Measurements from ENCODE around the gene FBXO2. TPM values are rescaled to one million over a fixed set of nuclear protein-coding genes. Genes with fewer than 3 reads are reported as not detected.

Gene FBXO2
- total and polyA plus RNA-seq, 2 donors (not counting 1 experiment from before 2014, with no cell fraction given), result 0.87 to 2.6 TPM

DNA sequence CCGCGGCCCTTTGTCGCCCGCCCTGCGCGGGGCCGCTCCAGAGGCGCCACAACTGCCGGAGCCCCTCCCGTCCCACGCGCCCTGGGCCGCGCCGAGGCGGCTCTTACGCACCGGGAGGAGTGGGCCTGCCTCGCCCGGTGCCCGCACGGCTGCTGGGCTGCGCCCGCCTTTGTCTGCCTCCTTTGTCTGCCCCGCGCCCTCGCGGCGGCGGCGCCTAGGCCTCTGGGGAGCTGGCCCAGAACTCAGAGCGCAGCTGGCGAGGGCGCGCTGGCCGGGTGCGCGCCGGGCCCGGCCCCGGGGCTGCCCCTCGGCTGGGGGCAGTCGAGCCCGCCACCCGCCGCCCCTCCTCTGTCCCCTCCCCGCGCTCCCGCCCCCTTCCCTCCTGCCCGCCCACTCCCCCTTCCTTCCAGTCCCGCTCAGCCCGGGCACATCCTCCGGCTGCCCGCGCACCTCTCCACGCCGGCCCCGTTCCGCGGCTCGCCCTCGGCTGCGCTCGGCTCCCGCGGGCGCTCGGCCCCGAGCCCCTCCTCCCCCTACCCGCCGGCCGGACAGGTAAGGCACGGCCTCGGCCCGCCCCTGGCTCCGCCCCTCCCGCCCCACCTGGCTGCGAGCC, 37.2 kb upstream of the FBXO2 start, which contains the start of gene DRAXIN:
TSS of gene DRAXIN (plus strand) at position 409 of the 613 bp plus-strand sequence. CDS start 14,549 bp downstream, outside the sequence.
- no peak for TF ChIP-seq CTCF (conservative IDR thresholded peaks at IDR 0.05 in 1 of 2, IDR thresholded peaks at IDR 0.05 in 1 of 2; ENCODE audit: low read depth in 1 of 2, low read length in 2 of 2)
- peak in 1 of 2 donors; percentile 16 for DNase-seq (ENCODE audit: low read depth in 2 of 2)
- Histone ChIP-seq H3K4me2 (ENCODE audit: extremely low read depth, insufficient read depth, low read length) (peak within 1 kb of the TSS; percentile 25), H3K9ac (ENCODE audit: insufficient read depth, low read length) (no peak within 1 kb of the TSS), H3K27me3 (ENCODE audit: control insufficient read depth, insufficient read depth, low read length) (peaks cover 40% of the 10 kb centered on the region), H3K36me3 (ENCODE audit: control insufficient read depth, insufficient read depth, low read length) (no peaks in the 10 kb centered on the region), H3K4me3 (replicated peaks in 1 of 4; ENCODE audit: control extremely low read depth in 1 of 4, insufficient read depth in 1 of 4, low read depth in 3 of 4, low read length in 4 of 4) (peak within 1 kb of the TSS in 1 of 4 experiments; percentile 44), H3K4me1 (ENCODE audit: control insufficient read depth, extremely low read depth, insufficient read depth, low read length) (peaks cover 8% of the 10 kb centered on the region), H3K27ac (ENCODE audit: insufficient read depth, low read length) (no peak within 1 kb of the TSS), H3K79me2 (ENCODE audit: control insufficient read depth, insufficient read depth, low read length) (no peaks in the 10 kb centered on the region), H2AFZ (ENCODE audit: low read length) (no peak within 1 kb of the TSS), H4K20me1 (ENCODE audit: control insufficient read depth, extremely low read depth, insufficient read depth, low read length) (no peaks in the 10 kb centered on the region), H3K9me3 (ENCODE audit: control insufficient read depth, insufficient read depth, low read depth, low read length) (no peaks in the 10 kb centered on the region)

DNA sequence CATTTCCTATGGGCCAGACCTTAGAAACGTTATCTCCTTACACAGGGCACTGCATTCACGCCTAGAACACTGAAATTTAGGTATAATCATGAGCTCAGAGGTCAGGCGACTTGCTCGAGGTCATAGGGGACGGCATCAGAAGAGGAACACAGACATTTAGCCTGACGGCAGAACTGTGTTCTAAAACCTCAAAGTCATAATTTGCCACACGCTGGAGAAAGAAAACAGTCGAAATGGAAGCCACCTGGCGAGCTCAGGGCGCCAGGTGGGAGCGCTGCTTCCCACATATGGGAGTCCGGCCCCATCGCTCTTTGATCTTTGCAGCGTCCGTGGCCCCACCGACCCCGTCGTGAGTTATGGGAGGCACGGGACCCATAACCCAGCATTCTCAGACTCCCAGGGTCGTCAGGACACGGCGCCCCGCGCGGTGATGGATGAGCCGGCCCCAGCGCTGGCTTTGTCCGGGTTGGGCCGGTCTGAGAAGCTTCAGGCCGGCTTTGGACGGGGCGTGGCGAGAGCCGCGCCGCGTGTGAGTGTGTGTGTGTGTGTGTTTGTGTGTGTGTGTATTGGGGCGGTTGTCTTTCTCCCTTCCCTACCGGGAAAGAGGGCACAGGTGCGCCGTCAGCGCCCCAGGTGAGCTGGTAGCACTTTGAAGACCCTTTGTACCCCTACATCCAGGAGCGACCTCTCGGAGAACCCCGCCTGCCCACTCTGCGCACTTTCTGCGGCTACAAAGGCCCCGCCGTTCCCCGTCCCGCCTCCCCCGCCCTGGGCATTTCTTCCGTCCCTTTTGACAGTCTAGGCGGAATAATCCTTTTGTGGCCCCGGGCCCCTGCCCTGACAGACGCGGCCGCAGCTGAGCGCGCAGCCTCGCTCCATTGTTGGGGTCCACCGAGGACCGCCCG, 36.4 kb upstream of the FBXO2 start:
- Histone ChIP-seq H3K9ac (ENCODE audit: insufficient read depth, low read length) (no peak overlapping the region), H3K36me3 (ENCODE audit: control insufficient read depth, insufficient read depth, low read length) (no peaks in the 10 kb centered on the region), H3K27me3 (ENCODE audit: control insufficient read depth, insufficient read depth, low read length) (peaks cover 43% of the 10 kb centered on the region), H3K9me3 (ENCODE audit: control insufficient read depth, insufficient read depth, low read depth, low read length) (no peaks in the 10 kb centered on the region), H3K4me1 (ENCODE audit: control insufficient read depth, extremely low read depth, insufficient read depth, low read length) (peaks cover 8% of the 10 kb centered on the region), H2AFZ (ENCODE audit: low read length) (no peak overlapping the region), H3K79me2 (ENCODE audit: control insufficient read depth, insufficient read depth, low read length) (no peaks in the 10 kb centered on the region), H3K27ac (ENCODE audit: insufficient read depth, low read length) (no peak overlapping the region), H3K4me3 (replicated peaks in 1 of 4; ENCODE audit: control extremely low read depth in 1 of 4, insufficient read depth in 1 of 4, low read depth in 3 of 4, low read length in 4 of 4) (peak overlapping the region in 1 of 4 experiments; percentile 44), H4K20me1 (ENCODE audit: control insufficient read depth, extremely low read depth, insufficient read depth, low read length) (no peaks in the 10 kb centered on the region), H3K4me2 (ENCODE audit: extremely low read depth, insufficient read depth, low read length) (peak overlapping the region; percentile 25)
- no peak for TF ChIP-seq CTCF (conservative IDR thresholded peaks at IDR 0.05 in 1 of 2, IDR thresholded peaks at IDR 0.05 in 1 of 2; ENCODE audit: low read depth in 1 of 2, low read length in 2 of 2)
- TF ChIP-seq EZH2 (IDR thresholded peaks at IDR 0.05; ENCODE audit: low read length, missing control alignments), result peak; percentile 94
- no peak for DNase-seq (ENCODE audit: low read depth in 2 of 2)

- H2AFZ ChIP-seq (ENCODE audit: low read length), result no peak overlapping the region
- H3K36me3 ChIP-seq (ENCODE audit: control insufficient read depth, insufficient read depth, low read length), result no peaks in the 10 kb centered on the region
- no peaks in the 10 kb centered on the region for H3K9me3 ChIP-seq (ENCODE audit: control insufficient read depth, insufficient read depth, low read depth, low read length)
- no peaks in the 10 kb centered on the region for H4K20me1 ChIP-seq (ENCODE audit: control insufficient read depth, extremely low read depth, insufficient read depth, low read length)
- H3K4me2 ChIP-seq (ENCODE audit: extremely low read depth, insufficient read depth, low read length), result no peak overlapping the region
- H3K27me3 ChIP-seq (ENCODE audit: control insufficient read depth, insufficient read depth, low read length), result peaks cover 34% of the 10 kb centered on the region
- TF ChIP-seq CTCF (conservative IDR thresholded peaks at IDR 0.05 in 1 of 2, IDR thresholded peaks at IDR 0.05 in 1 of 2; ENCODE audit: low read depth in 1 of 2, low read length in 2 of 2), result no peak
- TF ChIP-seq EZH2 (IDR thresholded peaks at IDR 0.05; ENCODE audit: low read length, missing control alignments), result no peak
- peaks cover 8% of the 10 kb centered on the region for H3K4me1 ChIP-seq (ENCODE audit: control insufficient read depth, extremely low read depth, insufficient read depth, low read length)
- no peak overlapping the region for H3K4me3 ChIP-seq (replicated peaks in 1 of 4; ENCODE audit: control extremely low read depth in 1 of 4, insufficient read depth in 1 of 4, low read depth in 3 of 4, low read length in 4 of 4)
- H3K79me2 ChIP-seq (ENCODE audit: control insufficient read depth, insufficient read depth, low read length), result no peaks in the 10 kb centered on the region
- DNase-seq (ENCODE audit: low read depth in 2 of 2), result no peak
- H3K9ac ChIP-seq (ENCODE audit: insufficient read depth, low read length), result no peak overlapping the region
- no peak overlapping the region for H3K27ac ChIP-seq (ENCODE audit: insufficient read depth, low read length)
Measured at GRCh38 chr1:11688506-11688905, 34.3 kb upstream of the FBXO2 start.

Measured in fibroblast of lung (primary cell).